HG03060 (cell line): ENCODE measurements around the gene TMX1.
"Not testable (repeated sequence)": the region's sequence is repeated elsewhere in the genome, so short reads cannot be mapped to it uniquely, and the experiment has no call there.

Source experiments
- ATAC-seq: cut with Tn5 transposase; IDR thresholded peaks from one replicate; pipeline ENCODE4 v1.9.1; 2021; ENCODE audit warnings: low read depth, moderate number of reproducible peaks; ENCODE audit not compliant: unreplicated experiment

TMX1 gene, protein sequence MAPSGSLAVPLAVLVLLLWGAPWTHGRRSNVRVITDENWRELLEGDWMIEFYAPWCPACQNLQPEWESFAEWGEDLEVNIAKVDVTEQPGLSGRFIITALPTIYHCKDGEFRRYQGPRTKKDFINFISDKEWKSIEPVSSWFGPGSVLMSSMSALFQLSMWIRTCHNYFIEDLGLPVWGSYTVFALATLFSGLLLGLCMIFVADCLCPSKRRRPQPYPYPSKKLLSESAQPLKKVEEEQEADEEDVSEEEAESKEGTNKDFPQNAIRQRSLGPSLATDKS

DNA sequence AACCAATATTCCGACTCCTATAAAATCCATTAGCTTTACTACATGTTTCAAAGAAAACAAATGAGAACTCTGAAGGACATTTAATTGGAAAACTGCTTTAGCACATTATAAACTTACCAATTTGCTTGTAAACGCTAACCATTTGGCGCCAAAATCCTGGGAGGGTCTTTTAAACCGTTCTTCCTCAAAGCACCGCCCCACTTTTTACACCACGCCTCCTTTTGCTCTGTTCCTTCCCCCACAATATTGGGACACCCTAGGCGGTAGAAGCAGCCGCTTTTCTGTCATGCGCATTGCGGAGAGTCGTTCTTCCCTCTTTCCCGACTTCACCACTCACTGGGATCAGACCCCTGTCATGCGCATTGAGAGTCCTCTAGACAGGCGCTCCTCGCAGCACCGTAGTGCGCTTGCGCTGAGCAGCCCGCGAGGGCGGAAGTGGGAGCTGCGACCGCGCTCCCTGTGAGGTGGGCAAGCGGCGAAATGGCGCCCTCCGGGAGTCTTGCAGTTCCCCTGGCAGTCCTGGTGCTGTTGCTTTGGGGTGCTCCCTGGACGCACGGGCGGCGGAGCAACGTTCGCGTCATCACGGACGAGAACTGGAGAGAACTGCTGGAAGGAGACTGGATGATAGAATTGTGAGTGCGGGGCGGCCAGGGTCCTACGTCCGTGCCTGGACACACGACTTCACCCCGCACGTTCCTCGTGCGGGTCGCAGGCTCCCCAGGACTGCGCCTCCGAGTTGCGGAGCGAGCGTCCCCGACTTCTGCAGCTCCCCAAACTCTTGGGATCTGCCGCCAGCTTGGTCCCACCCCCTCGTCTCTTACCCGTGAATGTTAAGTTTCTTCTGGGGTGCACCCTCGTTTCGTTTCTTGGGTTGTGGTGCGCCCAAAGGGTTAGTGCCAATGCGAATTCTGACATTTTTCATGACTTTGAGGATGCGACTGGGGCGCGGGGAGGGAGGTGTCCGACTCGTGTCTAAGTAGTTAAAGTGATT, at the start of gene TMX1:
Gene TMX1 (plus strand): TSS at position 435 of the 991 bp plus-strand sequence. CDS start 46 bp downstream, at position 481.
- peak; percentile 67 for ATAC-seq

DNA sequence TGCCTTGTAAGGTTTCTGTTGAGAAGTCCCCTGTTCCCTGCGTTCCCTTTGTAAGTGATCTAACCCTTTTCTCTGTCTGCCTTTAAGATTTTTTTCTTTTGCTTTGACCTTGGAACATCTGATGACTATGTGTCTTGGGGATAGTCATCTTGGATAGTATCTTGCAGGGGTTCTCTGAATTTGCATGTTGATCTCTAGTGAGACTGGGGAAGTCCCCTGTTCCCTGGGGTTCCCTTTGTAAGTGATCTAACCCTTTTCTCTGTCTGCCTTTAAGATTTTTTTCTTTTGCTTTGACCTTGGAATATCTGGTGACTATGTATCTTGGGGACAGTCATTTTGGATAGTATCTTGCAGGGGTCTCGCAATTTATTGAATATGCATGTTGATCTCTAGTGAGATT, 38.2 kb upstream of the TMX1 start:
- no peak for ATAC-seq

DNA sequence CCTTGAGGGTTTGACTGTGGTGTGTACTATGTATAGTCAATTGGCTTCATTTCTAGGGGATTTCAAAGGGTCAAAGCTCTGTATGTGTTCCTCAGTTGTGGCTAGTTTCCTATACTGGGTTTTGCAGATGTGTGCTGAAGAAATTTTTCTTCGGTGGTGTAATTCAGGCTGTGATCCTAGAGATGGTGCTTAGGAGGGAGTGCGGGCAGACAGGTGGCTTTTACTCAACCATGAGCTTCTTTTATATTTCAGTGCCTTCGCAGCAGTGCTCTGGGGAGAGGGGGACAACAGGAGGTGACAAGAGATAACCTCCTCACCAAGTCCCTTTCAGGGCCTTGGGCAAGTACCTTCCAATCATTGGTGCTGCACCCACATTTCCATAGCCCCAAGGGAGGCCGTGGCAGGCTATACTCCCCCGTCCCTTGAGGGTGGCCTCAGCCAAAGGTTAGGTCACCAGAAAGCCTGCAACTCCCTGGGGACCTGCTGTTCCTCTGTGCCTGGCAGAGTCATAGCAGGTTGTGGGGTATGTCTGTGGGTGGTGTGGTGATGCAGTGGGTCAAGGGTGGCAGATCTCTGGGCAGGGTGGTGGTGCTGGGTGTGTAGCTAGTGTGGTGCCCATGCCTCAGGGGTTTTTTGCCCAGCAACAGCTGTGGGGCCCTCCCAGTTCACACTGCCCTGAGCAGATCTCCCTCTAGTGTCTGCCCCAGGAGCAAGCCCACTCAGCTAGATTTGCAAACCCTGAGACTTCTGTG, 37.0 kb upstream of the TMX1 start:
- ATAC-seq = peak; percentile 65

DNA sequence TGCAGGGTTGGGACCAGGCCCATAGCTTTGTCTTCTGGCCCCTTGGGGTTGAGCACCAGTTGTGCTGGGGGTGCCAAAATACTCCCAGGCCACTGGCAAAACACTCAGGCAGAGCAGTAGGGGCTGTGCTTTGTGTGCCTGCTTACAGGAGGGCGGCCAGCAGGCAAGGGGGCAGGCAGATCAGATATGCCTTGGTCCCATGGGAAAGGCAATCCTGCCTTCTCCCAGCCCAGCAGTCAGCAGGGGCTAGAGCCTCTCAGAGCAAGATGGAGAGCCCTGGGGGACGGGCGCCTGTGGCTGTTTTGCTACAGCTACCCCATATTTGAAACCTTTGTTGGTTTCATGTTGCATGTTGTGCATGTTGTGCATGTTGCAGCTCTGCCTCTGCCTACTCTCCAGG, 36.2 kb upstream of the TMX1 start:
- no peak for ATAC-seq

DNA sequence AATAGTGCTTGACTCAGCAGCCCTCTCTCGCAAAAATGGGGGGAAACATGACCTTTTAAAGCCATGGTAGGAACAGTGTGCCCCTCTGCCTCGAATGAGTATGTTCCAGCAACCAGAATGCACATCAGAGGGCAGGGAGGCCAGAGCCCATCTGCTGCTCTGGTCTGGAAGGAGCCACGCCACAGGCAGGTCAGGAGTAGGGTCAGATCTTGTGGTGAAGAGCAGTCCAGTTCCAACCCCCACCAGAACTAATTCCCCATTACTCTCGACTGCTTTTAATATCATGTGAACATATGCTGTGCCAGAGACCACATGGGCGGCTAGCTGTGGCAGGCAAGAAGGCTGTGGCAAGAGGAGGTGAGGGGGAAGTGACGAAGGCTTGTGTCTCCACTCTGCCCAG, 34.6 kb upstream of the TMX1 start:
- no peak for ATAC-seq

DNA sequence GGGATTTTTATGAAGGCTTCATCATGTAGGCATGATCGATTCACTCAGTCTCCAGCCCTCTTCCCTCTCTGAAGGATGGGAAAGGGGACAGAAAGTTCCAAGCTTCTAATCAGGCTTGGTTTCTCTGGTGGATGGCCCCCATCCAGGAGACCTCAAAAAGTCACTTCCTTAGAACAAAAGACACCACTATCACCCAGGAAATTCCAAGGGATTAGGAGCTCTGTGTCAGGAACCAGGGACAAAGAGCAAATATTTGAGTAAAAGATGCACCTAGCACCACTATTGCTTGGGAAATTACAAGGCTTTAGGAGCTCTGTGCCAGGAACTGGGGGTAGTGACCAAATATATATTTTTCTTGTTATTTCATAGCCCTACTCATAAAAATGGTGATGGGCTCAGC, 33.6 kb upstream of the TMX1 start:
- ATAC-seq = no peak

DNA sequence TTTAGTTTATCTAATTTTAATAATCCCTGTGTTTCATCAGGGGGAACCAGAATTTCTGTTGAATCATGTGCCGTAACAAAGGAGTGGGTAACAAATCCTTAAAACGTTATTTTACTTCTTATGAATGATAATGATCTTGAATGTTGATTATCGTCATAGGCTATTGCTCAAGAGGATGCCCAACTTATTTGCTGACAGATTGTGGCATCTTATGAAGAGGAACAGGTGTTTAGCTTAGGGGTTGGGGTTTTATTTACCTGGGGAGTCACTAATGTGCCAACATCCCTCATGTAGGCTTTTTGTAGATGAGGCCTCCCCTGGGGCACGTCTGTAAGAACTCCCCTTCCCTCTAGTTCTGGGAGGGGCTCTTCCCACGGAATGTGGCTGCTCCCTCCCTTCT, 32.4 kb upstream of the TMX1 start:
- no peak for ATAC-seq

DNA sequence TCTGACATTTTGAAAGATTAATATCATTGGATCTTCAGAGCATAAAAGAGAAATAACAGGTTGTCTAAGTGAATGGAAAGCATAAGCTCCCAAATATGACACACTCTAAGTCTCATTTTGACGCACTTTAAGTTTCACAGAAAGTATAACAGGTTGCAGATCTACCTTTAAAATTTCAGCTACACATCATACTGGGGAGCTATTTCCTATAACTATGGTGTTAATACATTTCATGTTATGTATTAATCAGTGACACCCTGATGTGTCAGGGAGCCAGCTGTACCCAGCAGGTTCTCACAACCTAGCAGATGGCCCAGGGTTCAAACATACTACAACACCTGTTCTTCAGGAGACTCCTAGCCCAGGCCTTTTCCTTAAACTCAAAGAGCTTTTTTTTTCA, 31.1 kb upstream of the TMX1 start:
- ATAC-seq = no peak

DNA sequence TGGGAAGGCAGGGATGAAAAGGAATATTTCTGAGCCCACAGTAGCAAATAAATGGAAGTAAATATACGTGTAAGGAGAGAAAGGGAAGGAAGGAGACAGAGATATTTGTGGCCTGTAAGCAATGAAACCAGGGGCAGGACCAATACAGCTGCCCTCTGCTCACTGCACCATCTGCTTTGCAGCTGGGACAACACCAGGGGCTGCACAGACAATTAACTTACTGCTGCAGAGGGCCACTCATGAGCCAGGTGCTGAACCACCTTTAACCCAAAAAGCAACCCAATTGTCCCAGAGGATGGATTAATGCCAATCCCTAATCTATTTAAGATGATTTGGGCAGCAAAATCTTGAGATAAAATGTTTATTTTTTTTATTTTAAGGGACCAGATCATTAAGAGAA, 30.6 kb upstream of the TMX1 start:
- no peak for ATAC-seq

DNA sequence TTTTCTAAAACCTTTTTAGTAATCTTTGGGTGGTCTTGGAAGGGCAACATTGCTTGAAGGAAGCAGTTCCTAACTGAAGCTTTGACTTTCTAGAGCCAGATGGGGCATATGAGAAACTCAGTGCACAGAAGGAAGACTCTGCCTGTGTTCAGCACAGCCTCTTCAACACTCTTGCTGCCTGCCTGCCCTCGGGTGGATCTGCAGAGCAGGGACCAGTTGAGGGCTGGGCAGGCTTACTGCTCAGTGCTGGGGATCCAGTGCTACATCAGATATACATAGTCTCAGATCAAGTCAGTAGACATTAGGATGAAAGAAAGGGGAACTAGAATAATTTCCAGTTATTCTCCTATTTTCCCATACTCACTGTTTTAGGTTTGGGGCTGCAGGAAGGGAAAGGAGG, 29.5 kb upstream of the TMX1 start:
- no peak for ATAC-seq

DNA sequence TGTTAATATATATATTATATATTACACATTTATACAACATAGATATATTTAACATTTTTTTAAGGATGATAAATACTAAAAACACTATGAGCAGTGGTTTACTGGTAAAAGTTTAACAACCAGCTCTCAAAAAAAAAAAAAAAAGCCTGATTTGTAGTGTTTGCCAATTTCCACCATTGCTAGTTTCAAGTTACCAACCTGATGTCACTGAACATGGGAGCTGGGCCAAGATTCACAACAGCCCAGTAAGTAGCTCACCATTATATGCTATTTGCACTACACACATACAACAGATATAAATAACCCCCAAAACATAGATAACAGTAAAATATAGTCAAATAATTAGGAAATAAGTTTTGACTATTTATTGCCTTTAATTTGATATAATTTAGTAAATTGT, 28.9 kb upstream of the TMX1 start:
- ATAC-seq = no peak

DNA sequence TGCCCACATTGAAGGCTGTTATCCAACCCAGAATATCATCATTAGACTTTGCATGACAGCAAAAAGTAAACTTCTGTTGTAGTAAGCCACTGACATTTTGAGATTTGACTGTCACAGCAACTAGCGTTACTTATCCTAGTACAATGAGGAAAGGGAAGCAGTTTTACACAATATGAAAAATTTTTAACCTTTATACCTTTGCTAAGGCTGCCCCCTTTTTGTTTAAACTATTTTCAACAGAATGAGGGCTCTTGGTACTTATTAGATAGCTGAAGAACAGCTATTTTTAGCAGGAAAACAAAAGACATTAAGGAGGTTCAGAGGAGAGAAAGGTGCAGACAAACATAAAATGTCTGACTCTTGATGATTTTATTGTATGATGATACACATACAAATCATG, 23.4 kb upstream of the TMX1 start:
- no peak for ATAC-seq

DNA sequence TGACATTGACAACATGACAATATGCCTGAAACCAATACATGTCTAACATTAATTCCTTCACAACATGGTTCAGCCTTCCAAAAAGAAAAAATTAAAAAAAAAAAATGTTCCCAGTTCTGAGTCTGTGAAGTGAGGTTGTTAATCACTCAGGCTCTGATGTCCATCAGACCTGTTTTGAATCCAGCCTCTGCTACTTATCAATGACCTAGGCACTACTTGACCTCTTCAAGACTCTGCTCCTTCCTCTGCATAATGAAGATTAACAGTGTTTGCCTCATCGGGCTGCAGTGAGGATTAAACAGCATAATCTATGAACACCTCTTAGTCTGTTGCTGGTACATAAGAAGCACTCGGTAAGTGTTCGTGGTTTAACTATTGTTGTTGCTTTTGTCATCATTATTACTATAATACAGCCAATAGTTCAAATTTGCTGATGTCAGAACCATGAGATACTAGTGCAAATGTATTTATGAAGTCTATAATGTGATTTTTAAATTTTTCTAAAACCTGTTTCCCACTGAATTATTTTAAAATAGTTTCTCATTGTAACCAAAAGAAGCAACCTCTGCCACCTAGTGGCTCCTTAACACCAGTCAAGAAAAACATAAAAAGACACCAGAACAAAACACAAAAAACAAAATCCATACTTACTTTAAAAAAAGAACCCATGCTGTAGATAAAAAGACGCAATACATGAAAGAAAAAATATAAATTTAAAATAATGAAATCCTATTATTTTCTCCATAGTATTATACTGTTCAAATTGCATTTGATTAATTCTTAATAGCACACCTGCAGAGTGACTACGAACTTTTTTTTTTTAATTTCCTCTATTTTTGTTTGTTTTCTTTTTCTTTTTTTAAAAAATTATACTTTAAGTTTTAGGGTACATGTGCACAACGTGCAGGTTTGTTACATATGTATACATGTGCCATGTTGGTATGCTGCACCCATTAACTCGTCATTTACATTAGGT, 20.3 kb upstream of the TMX1 start:
- no peak for ATAC-seq

DNA sequence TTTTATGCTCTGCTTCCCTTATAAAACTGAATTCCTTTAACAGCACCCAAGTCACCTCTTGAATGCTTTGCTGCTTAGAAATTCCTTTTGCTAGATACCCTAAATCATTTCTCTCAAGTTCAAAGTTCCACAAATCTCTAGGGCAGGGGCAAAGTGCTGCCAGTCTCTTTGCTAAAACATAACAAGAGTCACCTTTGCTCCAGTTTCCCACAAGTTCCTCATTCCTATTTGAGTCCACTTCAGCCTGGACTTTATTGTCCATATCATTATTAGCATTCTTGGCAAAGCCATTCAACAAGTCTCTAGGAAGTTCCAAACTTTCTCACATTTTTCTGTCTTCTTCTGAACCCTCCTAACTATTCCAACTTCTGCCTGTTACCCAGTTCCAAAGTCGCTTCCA, 16.6 kb upstream of the TMX1 start:
- ATAC-seq = not testable (repeated sequence)

DNA sequence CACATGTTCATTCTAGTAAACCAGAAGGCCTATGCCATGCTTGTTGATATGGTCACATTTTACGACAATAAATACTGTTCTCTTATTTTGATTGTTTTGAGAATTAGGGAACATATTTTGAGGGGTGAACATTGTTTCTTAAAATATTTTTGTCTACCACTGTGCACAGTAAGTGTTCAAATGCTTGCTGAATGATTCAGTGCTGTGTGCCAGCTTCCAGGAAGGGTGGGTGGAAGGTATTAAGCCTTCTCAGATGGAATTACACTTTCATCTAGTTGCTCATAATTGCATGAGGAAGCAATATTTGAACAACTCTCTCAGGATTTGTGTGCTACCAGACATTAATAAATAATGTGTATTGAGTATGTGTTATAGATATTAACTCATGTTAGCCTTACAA, 15.5 kb upstream of the TMX1 start:
- no peak for ATAC-seq

DNA sequence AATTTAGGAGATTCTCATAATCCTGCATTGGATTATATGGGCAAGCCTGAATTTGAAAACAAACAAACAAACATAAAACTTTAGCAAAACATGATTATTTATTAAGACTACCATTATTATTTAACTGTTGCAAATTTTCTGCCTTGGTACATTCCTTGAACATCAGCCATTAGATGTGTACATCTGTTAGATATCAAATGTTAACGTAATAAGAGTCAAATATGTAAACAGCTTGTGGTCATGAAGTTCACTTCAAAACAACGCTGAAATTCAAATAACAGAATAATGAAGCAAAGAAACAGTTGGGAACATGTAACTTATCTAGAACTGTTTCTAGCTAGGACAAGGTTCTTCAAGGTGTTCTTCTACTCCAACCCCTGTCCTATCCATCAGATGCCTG, 14.3 kb upstream of the TMX1 start:
- ATAC-seq = no peak

DNA sequence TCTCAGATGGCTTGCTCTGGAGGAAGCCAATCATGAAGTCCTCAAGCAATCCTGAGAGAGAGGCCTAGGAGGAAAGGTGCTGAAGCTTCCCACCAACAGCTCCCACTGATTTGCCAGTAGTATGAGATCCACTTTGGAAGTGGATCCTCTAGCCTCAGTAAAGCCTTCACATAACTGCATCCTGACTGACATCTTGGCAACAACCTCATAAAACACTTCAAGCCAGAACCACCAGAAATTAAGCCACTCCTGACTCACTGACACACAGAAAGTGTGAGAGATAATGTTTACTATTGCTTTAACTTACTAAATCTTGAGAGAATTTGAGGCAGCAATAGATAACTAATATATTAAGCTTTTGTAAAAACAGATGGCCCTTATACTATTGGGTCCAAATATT, 11.7 kb upstream of the TMX1 start:
- ATAC-seq = no peak

DNA sequence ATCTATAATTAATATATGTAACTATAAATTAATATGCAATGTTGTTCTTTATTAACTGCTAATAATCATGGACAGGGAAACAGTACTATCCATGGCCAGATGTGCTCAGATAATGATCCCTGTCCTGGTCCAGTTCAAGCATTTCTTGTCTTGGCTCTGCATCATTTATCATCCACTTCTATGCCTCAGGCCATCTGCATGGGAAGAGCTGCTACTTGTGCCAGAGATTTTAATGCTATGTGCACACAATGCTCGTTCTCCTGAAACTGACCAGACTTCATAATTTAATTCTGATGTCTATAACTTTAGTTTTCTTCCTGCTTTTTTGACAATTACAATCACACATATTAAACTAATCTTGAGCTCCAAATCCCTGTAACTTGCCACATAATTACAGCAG, 11.2 kb upstream of the TMX1 start:
- no peak for ATAC-seq

DNA sequence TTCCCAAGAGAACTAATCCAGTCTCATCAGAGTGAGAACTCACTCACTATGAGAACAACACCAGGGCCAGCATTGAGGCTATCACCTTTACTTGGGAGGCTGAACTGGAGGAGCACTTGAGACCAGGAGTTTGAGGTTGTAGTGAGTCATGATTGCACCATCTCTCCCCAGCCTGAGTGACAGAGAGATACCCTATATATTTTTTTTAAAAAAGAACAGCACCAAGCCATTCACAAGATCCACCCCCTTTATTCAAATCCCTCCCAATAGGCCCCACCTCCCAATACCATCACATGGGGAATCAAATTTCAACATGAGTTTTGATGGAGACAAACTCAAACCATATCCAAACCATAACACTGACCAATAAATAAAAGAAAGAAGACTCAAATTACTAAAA, 3.7 kb upstream of the TMX1 start:
- no peak for ATAC-seq

DNA sequence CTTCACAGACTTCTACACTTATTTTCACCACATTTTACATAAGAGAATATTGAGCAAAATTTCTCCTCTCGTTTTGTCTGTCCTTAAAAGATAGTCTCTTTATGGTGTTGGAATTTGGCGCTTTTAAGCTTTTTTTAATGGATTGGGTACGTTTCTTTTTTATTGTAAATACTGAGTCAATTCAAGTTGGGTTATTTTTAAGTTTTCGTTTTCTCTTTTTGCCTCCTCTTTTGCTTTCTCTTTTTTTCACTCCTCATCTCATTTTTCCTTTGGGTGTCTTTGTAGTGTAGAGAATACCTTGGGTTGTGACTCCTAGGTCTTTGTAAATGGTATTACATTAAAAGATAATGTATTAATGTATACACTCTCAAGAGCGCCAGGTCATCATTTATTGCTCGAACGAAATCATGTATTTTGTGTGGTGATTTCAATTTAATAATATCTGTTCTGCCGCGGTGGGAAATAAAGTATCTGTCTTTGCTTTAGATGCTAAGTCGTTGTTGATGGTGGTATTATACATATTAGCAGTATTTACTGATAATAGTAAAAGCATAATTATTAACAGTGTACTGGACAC, 845 bp downstream of the TMX1 start:
- no peak for ATAC-seq
